ENCODE results near the gene MAP6D1. TPM values are rescaled to one million over a fixed set of nuclear protein-coding genes. Genes with fewer than 3 reads are reported as not detected.

Gene MAP6D1
- total and polyA plus RNA-seq, 7 experiments from 2014 or later = 0.81 to 2.9 (median 1.2) TPM; not detected in 2

GRCh38 chr3:183857863-183858262 lies 32.5 kb upstream of the MAP6D1 start:
- peaks cover 14 to 72% (median 26%) of the 10 kb centered on the region in 5 donors for H3K36me3 Mint-ChIP-seq
- no peak overlapping the region for H3K4me3 ChIP-seq (ENCODE audit: low read length)
- peak overlapping the region in 3 of 9 donors; percentile 34 to 76 (median 53) for H3K27ac Mint-ChIP-seq
- H3K27me3 Mint-ChIP-seq = no peaks in the 10 kb centered on the region
- intact Hi-C loops (cut with micrococcal nuclease) = no loop called here
- H3K27me3 ChIP-seq (ENCODE audit: control insufficient read depth in 2 of 2, insufficient read depth in 2 of 2, low read length in 2 of 2) = no peaks in the 10 kb centered on the region
- ATAC-seq (no peak), DNase-seq (no peak)
- H3K4me1 Mint-ChIP-seq = peaks cover 0 to 10% (median 0%) of the 10 kb centered on the region in 7 donors
- no peaks in the 10 kb centered on the region for H3K9me3 Mint-ChIP-seq
- no peak overlapping the region for H3K27ac ChIP-seq (ENCODE audit: low read depth, low read length)
- no peaks in the 10 kb centered on the region for H3K4me1 ChIP-seq (ENCODE audit: control insufficient read depth in 2 of 2, insufficient read depth in 2 of 2, low read length in 2 of 2)
- H3K36me3 ChIP-seq (ENCODE audit: control insufficient read depth in 2 of 3, insufficient read depth in 3 of 3, low read length in 3 of 3) = peaks cover 4 to 48% (median 12%) of the 10 kb centered on the region in 3 experiments
- no peak overlapping the region for H3K4me3 Mint-ChIP-seq
- CTCF ChIA-PET = no interaction called here
- H3K9me3 ChIP-seq (ENCODE audit: control insufficient read depth in 2 of 3, low read length in 3 of 3) = no peaks in the 10 kb centered on the region
- POLR2A ChIA-PET = no interaction called here

DNA sequence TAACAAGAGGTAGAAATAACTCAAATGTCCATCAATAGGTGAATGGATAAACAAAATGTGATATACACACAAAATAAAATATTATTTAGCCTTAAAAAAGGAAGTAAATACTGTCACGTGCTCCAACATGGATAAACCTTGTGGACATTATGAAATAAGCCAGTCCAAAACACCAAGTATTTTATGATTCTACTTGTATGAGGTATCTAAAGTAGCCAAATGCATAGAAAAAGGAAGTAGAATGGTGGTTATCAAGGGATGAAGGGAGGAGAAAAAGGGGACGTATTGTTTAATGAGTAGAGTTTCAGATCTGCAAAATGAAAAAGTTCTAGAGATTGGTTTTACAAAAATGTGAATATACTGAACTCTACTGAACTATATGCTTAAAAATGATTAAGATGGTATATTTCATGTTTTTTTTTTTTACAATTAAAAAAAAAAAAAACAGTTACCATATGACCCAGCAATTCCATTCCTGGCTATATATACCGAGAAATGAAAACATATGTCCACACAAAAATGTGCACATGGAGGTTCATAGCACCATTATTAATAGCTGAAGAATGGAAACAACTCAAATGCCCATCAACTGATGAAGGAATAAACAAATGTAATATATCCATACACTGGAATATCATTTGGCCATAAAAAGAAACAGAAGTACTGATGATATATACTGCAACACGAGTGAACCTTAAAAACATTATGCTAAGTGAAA lies 29.1 kb upstream of the MAP6D1 start:
- Histone ChIP-seq H3K4me1 (ENCODE audit: control insufficient read depth in 2 of 2, insufficient read depth in 2 of 2, low read length in 2 of 2) (no peaks in the 10 kb centered on the region), H3K9me3 (ENCODE audit: control insufficient read depth in 2 of 3, low read length in 3 of 3) (no peaks in the 10 kb centered on the region), H3K27me3 (ENCODE audit: control insufficient read depth in 2 of 2, insufficient read depth in 2 of 2, low read length in 2 of 2) (no peaks in the 10 kb centered on the region), H3K27ac (ENCODE audit: low read depth, low read length) (no peak overlapping the region), H3K36me3 (ENCODE audit: control insufficient read depth in 2 of 3, insufficient read depth in 3 of 3, low read length in 3 of 3) (peaks cover 0 to 33% (median 3%) of the 10 kb centered on the region in 3 experiments), H3K4me3 (ENCODE audit: low read length) (no peak overlapping the region)
- ChIA-PET CTCF (no interaction called here), POLR2A (no interaction called here)
- ATAC-seq (no peak), DNase-seq (no peak)
- no peak overlapping the region for H3K4me3 Mint-ChIP-seq
- peaks cover 1 to 65% (median 24%) of the 10 kb centered on the region in 5 donors for H3K36me3 Mint-ChIP-seq
- H3K27me3 Mint-ChIP-seq = no peaks in the 10 kb centered on the region
- intact Hi-C loops (cut with micrococcal nuclease) = no loop called here
- H3K4me1 Mint-ChIP-seq = peaks cover 3 to 22% (median 6%) of the 10 kb centered on the region in 7 donors
- H3K9me3 Mint-ChIP-seq = no peaks in the 10 kb centered on the region
- peak overlapping the region in 1 of 9 donors; percentile 32 for H3K27ac Mint-ChIP-seq

DNA sequence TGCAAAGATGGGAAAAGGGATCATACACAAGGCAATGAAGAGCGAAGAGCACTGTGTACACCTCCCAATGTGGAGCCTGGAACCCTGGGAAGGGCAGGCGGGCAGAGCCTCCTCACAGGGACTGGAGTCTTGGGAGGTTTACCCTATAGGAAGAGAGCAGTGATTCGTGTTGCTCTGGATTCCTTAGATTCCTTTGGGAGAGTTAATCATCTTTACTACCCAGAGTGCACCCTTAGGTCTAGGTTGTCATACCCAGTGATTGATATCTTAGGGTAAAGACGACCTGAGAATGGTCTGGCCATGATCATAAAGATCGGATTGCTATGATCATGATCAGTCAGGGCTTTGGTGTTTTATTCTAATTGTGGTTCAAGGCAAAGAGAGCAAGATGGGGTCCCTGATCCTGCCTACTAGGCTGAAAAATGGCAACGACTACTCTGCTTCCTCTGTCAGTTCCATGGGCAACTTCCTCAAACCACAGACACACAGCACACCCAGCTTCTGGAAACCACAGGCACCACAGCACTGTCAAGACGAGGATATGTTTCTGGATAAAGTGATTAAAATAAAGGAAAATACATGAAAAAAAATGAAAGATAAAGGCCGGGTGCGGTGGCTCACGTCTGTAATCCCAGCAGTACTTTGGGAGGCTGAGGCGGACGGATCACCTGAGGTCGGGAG lies 20.4 kb upstream of the MAP6D1 start:
- CTCF ChIA-PET = interaction anchor here (1.3 kb wide), 1 partner anchor 39 kb away, joined by 3 read pairs; the partner anchor contains the start of gene PARL
- POLR2A ChIA-PET = no interaction called here
- DNase-seq = no peak
- ATAC-seq = no peak
- Mint-ChIP-seq H3K9me3 (no peaks in the 10 kb centered on the region), H3K27me3 (no peaks in the 10 kb centered on the region), H3K4me3 (no peak overlapping the region), H3K4me1 (peaks cover 0 to 11% (median 4%) of the 10 kb centered on the region in 7 donors), H3K36me3 (peaks cover 4 to 44% (median 16%) of the 10 kb centered on the region in 5 donors), H3K27ac (peak overlapping the region in 2 of 9 donors; percentile 43 to 62)
- no peak overlapping the region for H3K27ac ChIP-seq (ENCODE audit: low read depth, low read length)
- no peaks in the 10 kb centered on the region for H3K9me3 ChIP-seq (ENCODE audit: control insufficient read depth in 2 of 3, low read length in 3 of 3)
- H3K36me3 ChIP-seq (ENCODE audit: control insufficient read depth in 2 of 3, insufficient read depth in 3 of 3, low read length in 3 of 3) = peaks cover 5 to 73% (median 7%) of the 10 kb centered on the region in 3 experiments
- H3K4me3 ChIP-seq (ENCODE audit: low read length) = no peak overlapping the region
- no peaks in the 10 kb centered on the region for H3K27me3 ChIP-seq (ENCODE audit: control insufficient read depth in 2 of 2, insufficient read depth in 2 of 2, low read length in 2 of 2)
- intact Hi-C loops (cut with micrococcal nuclease) = no loop called here
- no peaks in the 10 kb centered on the region for H3K4me1 ChIP-seq (ENCODE audit: control insufficient read depth in 2 of 2, insufficient read depth in 2 of 2, low read length in 2 of 2)

DNA sequence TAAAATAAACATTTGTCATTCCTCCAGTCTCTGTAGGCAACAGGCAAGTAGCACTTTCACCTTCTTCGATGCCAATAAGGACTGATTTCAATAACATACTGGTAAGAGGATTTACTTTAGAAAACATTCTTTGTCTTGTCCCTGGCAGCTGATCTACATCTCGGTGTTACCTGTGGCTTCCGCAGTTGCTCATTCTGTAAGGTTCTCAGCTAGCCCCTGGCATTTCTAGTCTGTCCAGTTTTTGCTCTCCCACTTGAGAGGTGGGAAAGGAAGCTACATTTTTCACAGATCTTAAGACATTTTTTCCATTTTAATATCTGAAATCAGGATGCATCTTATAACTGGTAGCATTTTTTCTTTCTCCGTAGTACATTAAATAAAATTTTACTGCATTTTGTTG lies 19.7 kb upstream of the MAP6D1 start:
- no peaks in the 10 kb centered on the region for H3K4me1 ChIP-seq (ENCODE audit: control insufficient read depth in 2 of 2, insufficient read depth in 2 of 2, low read length in 2 of 2)
- no peak overlapping the region for H3K27ac ChIP-seq (ENCODE audit: low read depth, low read length)
- H3K27me3 ChIP-seq (ENCODE audit: control insufficient read depth in 2 of 2, insufficient read depth in 2 of 2, low read length in 2 of 2) = no peaks in the 10 kb centered on the region
- Mint-ChIP-seq H3K27me3 (no peaks in the 10 kb centered on the region), H3K4me1 (peaks cover 0 to 8% (median 3%) of the 10 kb centered on the region in 7 donors), H3K4me3 (no peak overlapping the region), H3K9me3 (no peaks in the 10 kb centered on the region), H3K27ac (peak overlapping the region in 2 of 9 donors; percentile 43 to 62), H3K36me3 (peaks cover 4 to 38% (median 16%) of the 10 kb centered on the region in 5 donors)
- ChIA-PET POLR2A (no interaction called here), CTCF (interaction anchor here (1.3 kb wide), 1 partner anchor 39 kb away, joined by 3 read pairs; the partner anchor contains the start of gene PARL)
- H3K9me3 ChIP-seq (ENCODE audit: control insufficient read depth in 2 of 3, low read length in 3 of 3) = no peaks in the 10 kb centered on the region
- intact Hi-C loops (cut with micrococcal nuclease) = no loop called here
- DNase-seq = no peak
- peaks cover 5 to 75% (median 7%) of the 10 kb centered on the region in 3 experiments for H3K36me3 ChIP-seq (ENCODE audit: control insufficient read depth in 2 of 3, insufficient read depth in 3 of 3, low read length in 3 of 3)
- no peak for ATAC-seq
- H3K4me3 ChIP-seq (ENCODE audit: low read length) = no peak overlapping the region

GRCh38 chr3:183844606-183845005 lies 19.2 kb upstream of the MAP6D1 start:
- Mint-ChIP-seq H3K27ac (no peak overlapping the region), H3K4me1 (peaks cover 0 to 7% (median 3%) of the 10 kb centered on the region in 7 donors), H3K36me3 (peaks cover 4 to 40% (median 18%) of the 10 kb centered on the region in 5 donors), H3K9me3 (no peaks in the 10 kb centered on the region), H3K27me3 (no peaks in the 10 kb centered on the region), H3K4me3 (no peak overlapping the region)
- intact Hi-C loops (cut with micrococcal nuclease) = no loop called here
- H3K36me3 ChIP-seq (ENCODE audit: control insufficient read depth in 2 of 3, insufficient read depth in 3 of 3, low read length in 3 of 3) = peaks cover 7 to 78% (median 9%) of the 10 kb centered on the region in 3 experiments
- ChIA-PET POLR2A (no interaction called here), CTCF (interaction anchor here (1.3 kb wide), 1 partner anchor 40 kb away, joined by 3 read pairs; the partner anchor contains the start of gene PARL)
- DNase-seq = no peak
- no peak overlapping the region for H3K4me3 ChIP-seq (ENCODE audit: low read length)
- ATAC-seq = no peak
- H3K9me3 ChIP-seq (ENCODE audit: control insufficient read depth in 2 of 3, low read length in 3 of 3) = no peaks in the 10 kb centered on the region
- H3K27ac ChIP-seq (ENCODE audit: low read depth, low read length) = no peak overlapping the region
- no peaks in the 10 kb centered on the region for H3K27me3 ChIP-seq (ENCODE audit: control insufficient read depth in 2 of 2, insufficient read depth in 2 of 2, low read length in 2 of 2)
- H3K4me1 ChIP-seq (ENCODE audit: control insufficient read depth in 2 of 2, insufficient read depth in 2 of 2, low read length in 2 of 2) = no peaks in the 10 kb centered on the region

DNA sequence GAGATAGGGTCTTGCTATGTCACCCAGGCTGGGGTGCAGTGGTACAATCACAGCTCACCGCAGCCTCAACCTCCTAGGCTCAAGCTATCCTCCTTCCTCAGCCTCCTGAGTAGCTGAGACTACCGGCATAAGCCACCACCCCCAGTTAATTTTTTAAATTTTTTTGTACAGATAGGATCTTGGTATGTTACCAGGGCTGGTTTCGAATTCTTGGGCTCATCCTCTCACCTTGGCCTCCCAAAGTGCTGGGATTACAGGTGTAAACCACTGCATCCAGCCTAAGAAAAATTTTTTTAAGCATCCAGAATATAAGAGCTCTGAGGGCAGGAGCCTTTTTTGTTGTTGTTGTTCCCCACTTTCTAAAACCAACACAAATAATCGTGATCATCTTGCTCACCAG lies 14.4 kb upstream of the MAP6D1 start:
- no peaks in the 10 kb centered on the region for H3K27me3 Mint-ChIP-seq
- Histone ChIP-seq H3K27ac (ENCODE audit: low read depth, low read length) (no peak overlapping the region), H3K4me3 (ENCODE audit: low read length) (no peak overlapping the region), H3K27me3 (ENCODE audit: control insufficient read depth in 2 of 2, insufficient read depth in 2 of 2, low read length in 2 of 2) (no peaks in the 10 kb centered on the region), H3K4me1 (ENCODE audit: control insufficient read depth in 2 of 2, insufficient read depth in 2 of 2, low read length in 2 of 2) (no peaks in the 10 kb centered on the region), H3K9me3 (ENCODE audit: control insufficient read depth in 2 of 3, low read length in 3 of 3) (no peaks in the 10 kb centered on the region), H3K36me3 (ENCODE audit: control insufficient read depth in 2 of 3, insufficient read depth in 3 of 3, low read length in 3 of 3) (peaks cover 4 to 63% (median 7%) of the 10 kb centered on the region in 3 experiments)
- H3K4me1 Mint-ChIP-seq = peaks cover 0 to 4% (median 0%) of the 10 kb centered on the region in 7 donors
- no peak overlapping the region for H3K4me3 Mint-ChIP-seq
- H3K36me3 Mint-ChIP-seq = peaks cover 0 to 27% (median 9%) of the 10 kb centered on the region in 5 donors
- no peaks in the 10 kb centered on the region for H3K9me3 Mint-ChIP-seq
- intact Hi-C loops (cut with micrococcal nuclease) = loop anchor here in 1 of 2 donors (1.0 kb wide), 1 partner anchor 11 kb away; no protein-coding TSS in a partner anchor
- no peak for DNase-seq
- H3K27ac Mint-ChIP-seq = no peak overlapping the region
- ChIA-PET CTCF (interaction anchor here (0.6 kb wide), 1 partner anchor 722 kb away, joined by 6 read pairs; no protein-coding TSS in a partner anchor), POLR2A (no interaction called here)
- ATAC-seq = no peak

Measured in naive thymus-derived CD4-positive, alpha-beta T cell (primary cell).